HCT116 (cell line): ENCODE results near the gene CD69. TPM values are rescaled to one million over a fixed set of nuclear protein-coding genes. Genes with fewer than 3 reads are reported as not detected.

Source experiments
- ATAC-seq: fragments of 200-7000 bp; cut with Tn5 transposase; 2 replicates; pipeline ENCODE4 v1.9.1; 2020; ENCODE audit warnings: mild to moderate bottlenecking, moderate library complexity
- BruUV-seq: library from RNA; stranded (reverse); fragments of 400-500 nt; replicated peaks from 2 replicates; lab custom pipeline; 2021; lab: Mats Ljungman, UMichigan
- CTCF ChIA-PET: fragments of 300-600 bp; sonication (Branson Sonifier 250); formaldehyde crosslinking; loops from one replicate; lab custom pipeline; 2021; ENCODE audit warnings: antibody characterized with exemption; lab: Charles Lee
- POLR2A ChIA-PET: fragments of 300-600, 350-600 bp; sonication (Branson Sonifier 250); formaldehyde crosslinking; loops from one replicate; lab custom pipeline; 2021; ENCODE audit warnings: antibody characterized with exemption; lab: Charles Lee
- RAD21 ChIA-PET, 2 experiments: fragments of 300-600 bp; sonication (Branson Sonifier 250); formaldehyde crosslinking; loops; one replicate each; lab custom pipeline; 2023; ENCODE audit warnings: low total read pairs in 2 of 2; ENCODE audit not compliant: uncharacterized antibody in 2 of 2, unreplicated experiment in 2 of 2, low non-redundant PET in 1 of 2; lab: Charles Lee
- DNase-seq: peaks from one replicate; pipeline ENCODE4 v3.0.0-alpha.2; 2010; ENCODE audit warnings: low read depth, low spot score
- H2AFZ ChIP-seq: fragments of 200-600 bp; shearing (Covaris generic), sonication (generic); 2 replicates; pipeline ENCODE4 v1.6.1; 2017; ENCODE audit warnings: low read depth, mixed run types, mixed read lengths, antibody characterized with exemption, low read length; ENCODE audit not compliant: poor library complexity, severe bottlenecking
- H3K27ac ChIP-seq: 2 replicates; pipeline ENCODE4 v1.5.1; 2012; ENCODE audit warnings: low read depth, low read length
- H3K27me3 ChIP-seq: fragments of 200-600 bp; sonication (generic); 2 replicates; pipeline ENCODE4 v1.6.1; 2016; ENCODE audit warnings: mixed run types, low read length, mixed read lengths; ENCODE audit not compliant: insufficient read depth
- H3K36me3 ChIP-seq, 2 experiments: fragments of 200-500 bp in 1 of 2; fragments of 200-600 bp in 1 of 2; sonication (Bioruptor generic) in 1 of 2; sonication (generic) in 1 of 2; 2 replicates each; pipeline versions ENCODE4 v1.5.1 to v1.6.1; 2014 to 2016; ENCODE audit warnings: low read length in 2 of 2, inconsistent platforms in 1 of 2, mixed read lengths in 1 of 2, mixed run types in 1 of 2; ENCODE audit not compliant: insufficient read depth in 2 of 2, control insufficient read depth in 1 of 2
- H3K4me1 ChIP-seq, 2 experiments: fragments of 200-600 bp in 1 of 2; sonication (generic) in 1 of 2; 2 replicates each; pipeline versions ENCODE4 v1.5.1 to v1.6.1; 2012 to 2017; ENCODE audit warnings: low read length in 2 of 2, inconsistent platforms in 1 of 2, mild to moderate bottlenecking in 1 of 2, mixed read lengths in 1 of 2, mixed run types in 1 of 2, moderate library complexity in 1 of 2; ENCODE audit not compliant: insufficient read depth in 2 of 2, control insufficient read depth in 1 of 2
- H3K4me2 ChIP-seq: fragments of 200-600 bp; sonication (generic); 2 replicates; pipeline ENCODE4 v1.6.1; 2017; ENCODE audit warnings: mixed run types, low read length, mixed read lengths
- H3K4me3 ChIP-seq, 2 experiments: fragments of 200-600 bp in 1 of 2; sonication (generic) in 1 of 2; replicated peaks in 1 of 2; 2 replicates each; pipeline ENCODE4 v1.5.1; 2011 to 2016; ENCODE audit warnings: low read length in 2 of 2, control low read depth in 1 of 2, low read depth in 1 of 2, mild to moderate bottlenecking in 1 of 2, mixed read lengths in 1 of 2, mixed run types in 1 of 2
- H3K79me2 ChIP-seq: fragments of 200-600 bp; sonication (generic); 2 replicates; pipeline ENCODE4 v1.6.1; 2017; ENCODE audit warnings: mild to moderate bottlenecking, mixed run types, low read length, moderate library complexity, mixed read lengths; ENCODE audit not compliant: insufficient read depth
- H3K9ac ChIP-seq: fragments of 200-600 bp; sonication (generic); 2 replicates; pipeline ENCODE4 v1.6.1; 2016; ENCODE audit warnings: low read length, mixed read lengths
- H3K9me2 ChIP-seq: fragments of 200-600 bp; sonication (generic), shearing (Covaris generic); 2 replicates; pipeline ENCODE4 v1.6.1; 2017; ENCODE audit warnings: mixed run types, mild to moderate bottlenecking, moderate library complexity; ENCODE audit not compliant: insufficient read depth
- H3K9me3 ChIP-seq, 2 experiments: fragments of 200-500 bp in 1 of 2; fragments of 200-600 bp in 1 of 2; sonication (Bioruptor generic) in 1 of 2; sonication (generic) in 1 of 2; 2 replicates each; pipeline ENCODE4 v1.6.1; 2014 to 2017; ENCODE audit warnings: low read length in 2 of 2, mixed read lengths in 2 of 2, inconsistent platforms in 1 of 2, low read depth in 1 of 2, mild to moderate bottlenecking in 1 of 2, mixed run types in 1 of 2, moderate library complexity in 1 of 2; ENCODE audit not compliant: control insufficient read depth in 1 of 2, insufficient read depth in 1 of 2
- H4K20me1 ChIP-seq: fragments of 200-600 bp; sonication (generic), shearing (Covaris generic); 2 replicates; pipeline ENCODE4 v1.6.1; 2017; ENCODE audit warnings: mixed run types, mild to moderate bottlenecking, moderate library complexity; ENCODE audit not compliant: insufficient read depth
- CBX3 ChIP-seq: IDR thresholded peaks from 2 replicates; pipeline ENCODE4 v1.6.1; 2012; ENCODE audit warnings: low read depth
- POLR2A ChIP-seq: IDR thresholded peaks from 2 replicates; pipeline ENCODE4 v1.7.0; 2011; ENCODE audit warnings: borderline replicate concordance; ENCODE audit not compliant: insufficient read depth, insufficient read length; ENCODE audit errors: extremely low read depth
- SIN3A ChIP-seq: IDR thresholded peaks from 2 replicates; pipeline ENCODE4 v1.6.1; 2012; ENCODE audit warnings: low read depth
- SP1 ChIP-seq: IDR thresholded peaks from 2 replicates; pipeline ENCODE4 v1.6.1; 2012; ENCODE audit warnings: low read depth
- YY1 ChIP-seq: IDR thresholded peaks from 2 replicates; pipeline ENCODE4 v1.6.1; 2011; ENCODE audit warnings: low read length, low read depth, moderate library complexity, mild to moderate bottlenecking; ENCODE audit not compliant: insufficient replicate concordance; ENCODE audit errors: extremely low read depth
- intact Hi-C: fragments of 100-400 bp; cut with micrococcal nuclease; formaldehyde crosslinking; loops from 2 replicates; pipeline ENCODE4 v1.10.0; 2022
- total RNA-seq: library from RNA; stranded (reverse); gene quantifications from one replicate; pipeline ENCODE4 v1.2.1, GENCODE V29; 2021; ENCODE audit not compliant: unreplicated experiment
- TF ChIP-seq, protein P1 (sequence below): IDR thresholded peaks from 2 replicates; pipeline ENCODE4 v1.6.1; 2012
- TF ChIP-seq, protein P2 (sequence below): IDR thresholded peaks from 2 replicates; pipeline ENCODE4 v1.6.1; 2011; ENCODE audit warnings: mild to moderate bottlenecking, low read length, moderate library complexity; ENCODE audit not compliant: insufficient replicate concordance; ENCODE audit errors: extremely low read depth
- TF ChIP-seq, protein P3 (sequence below), 3 experiments: fragments of 200-600 bp in 1 of 3; sonication (generic) in 1 of 3; IDR thresholded peaks in 2 of 3; conservative IDR thresholded peaks in 1 of 3; 2 replicates each; pipeline ENCODE4 v1.5.1; 2012 to 2017; ENCODE audit warnings: low read depth in 2 of 3, low read length in 2 of 3, antibody characterized with exemption in 1 of 3, borderline replicate concordance in 1 of 3, control low read depth in 1 of 3, mild to moderate bottlenecking in 1 of 3, mixed read lengths in 1 of 3, mixed run types in 1 of 3, moderate library complexity in 1 of 3; ENCODE audit not compliant: insufficient read depth in 1 of 3

The CD69 gene
- total RNA-seq, 1 experiment from 2014 or later: not detected

DNA sequence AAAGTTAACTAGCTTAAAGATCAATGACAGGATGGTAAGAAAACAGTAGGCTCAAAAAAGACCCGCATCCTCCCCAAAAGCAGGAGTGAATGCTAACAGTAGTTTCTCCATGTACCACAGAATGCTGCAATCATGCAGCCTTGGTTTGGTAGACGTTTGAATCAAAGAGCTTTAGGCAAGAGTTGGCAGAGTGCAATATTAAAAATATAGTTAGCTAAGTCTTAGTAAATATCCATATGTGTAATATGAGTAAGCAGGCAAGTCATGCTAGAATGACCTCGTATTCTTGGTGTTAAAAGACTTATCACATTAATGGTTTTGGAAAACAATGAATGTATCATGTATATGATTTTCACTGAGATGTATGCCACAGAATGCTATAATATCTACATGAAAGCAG lies 47.8 kb upstream of the CD69 start:
- H3K4me2 ChIP-seq: no peak overlapping the region
- H3K4me3 ChIP-seq: no peak overlapping the region
- H3K36me3 ChIP-seq: no peaks in the 10 kb centered on the region
- no peaks in the 10 kb centered on the region for H4K20me1 ChIP-seq
- no peak for DNase-seq
- ChIA-PET CTCF (interaction anchor here (0.6 to 1.9 kb wide), 2 partner anchors 58 to 394 kb away, joined by 3 to 7 read pairs; no protein-coding TSS in a partner anchor), RAD21 (no interaction called here), POLR2A (no interaction called here)
- no peak overlapping the region for H3K27ac ChIP-seq
- BruUV-seq: no TSS peak
- no peaks in the 10 kb centered on the region for H3K9me3 ChIP-seq
- ATAC-seq: no peak
- TF ChIP-seq, protein P1, sequence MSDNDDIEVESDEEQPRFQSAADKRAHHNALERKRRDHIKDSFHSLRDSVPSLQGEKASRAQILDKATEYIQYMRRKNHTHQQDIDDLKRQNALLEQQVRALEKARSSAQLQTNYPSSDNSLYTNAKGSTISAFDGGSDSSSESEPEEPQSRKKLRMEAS: no peak
- TF ChIP-seq CBX3 (no peak), SP1 (no peak), POLR2A (no peak), SIN3A (no peak), YY1 (no peak)
- TF ChIP-seq, protein P2, sequence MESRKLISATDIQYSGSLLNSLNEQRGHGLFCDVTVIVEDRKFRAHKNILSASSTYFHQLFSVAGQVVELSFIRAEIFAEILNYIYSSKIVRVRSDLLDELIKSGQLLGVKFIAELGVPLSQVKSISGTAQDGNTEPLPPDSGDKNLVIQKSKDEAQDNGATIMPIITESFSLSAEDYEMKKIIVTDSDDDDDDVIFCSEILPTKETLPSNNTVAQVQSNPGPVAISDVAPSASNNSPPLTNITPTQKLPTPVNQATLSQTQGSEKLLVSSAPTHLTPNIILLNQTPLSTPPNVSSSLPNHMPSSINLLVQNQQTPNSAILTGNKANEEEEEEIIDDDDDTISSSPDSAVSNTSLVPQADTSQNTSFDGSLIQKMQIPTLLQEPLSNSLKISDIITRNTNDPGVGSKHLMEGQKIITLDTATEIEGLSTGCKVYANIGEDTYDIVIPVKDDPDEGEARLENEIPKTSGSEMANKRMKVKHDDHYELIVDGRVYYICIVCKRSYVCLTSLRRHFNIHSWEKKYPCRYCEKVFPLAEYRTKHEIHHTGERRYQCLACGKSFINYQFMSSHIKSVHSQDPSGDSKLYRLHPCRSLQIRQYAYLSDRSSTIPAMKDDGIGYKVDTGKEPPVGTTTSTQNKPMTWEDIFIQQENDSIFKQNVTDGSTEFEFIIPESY: no peak
- TF ChIP-seq, protein P3, sequence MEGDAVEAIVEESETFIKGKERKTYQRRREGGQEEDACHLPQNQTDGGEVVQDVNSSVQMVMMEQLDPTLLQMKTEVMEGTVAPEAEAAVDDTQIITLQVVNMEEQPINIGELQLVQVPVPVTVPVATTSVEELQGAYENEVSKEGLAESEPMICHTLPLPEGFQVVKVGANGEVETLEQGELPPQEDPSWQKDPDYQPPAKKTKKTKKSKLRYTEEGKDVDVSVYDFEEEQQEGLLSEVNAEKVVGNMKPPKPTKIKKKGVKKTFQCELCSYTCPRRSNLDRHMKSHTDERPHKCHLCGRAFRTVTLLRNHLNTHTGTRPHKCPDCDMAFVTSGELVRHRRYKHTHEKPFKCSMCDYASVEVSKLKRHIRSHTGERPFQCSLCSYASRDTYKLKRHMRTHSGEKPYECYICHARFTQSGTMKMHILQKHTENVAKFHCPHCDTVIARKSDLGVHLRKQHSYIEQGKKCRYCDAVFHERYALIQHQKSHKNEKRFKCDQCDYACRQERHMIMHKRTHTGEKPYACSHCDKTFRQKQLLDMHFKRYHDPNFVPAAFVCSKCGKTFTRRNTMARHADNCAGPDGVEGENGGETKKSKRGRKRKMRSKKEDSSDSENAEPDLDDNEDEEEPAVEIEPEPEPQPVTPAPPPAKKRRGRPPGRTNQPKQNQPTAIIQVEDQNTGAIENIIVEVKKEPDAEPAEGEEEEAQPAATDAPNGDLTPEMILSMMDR (IDR thresholded peaks at IDR 0.05 in 2 of 3, conservative IDR thresholded peaks at IDR 0.05 in 1 of 3; ENCODE audit: borderline replicate concordance in 1 of 3, insufficient read depth in 1 of 3, low read depth in 2 of 3, low read length in 2 of 3): no peak
- H3K9me2 ChIP-seq: no peaks in the 10 kb centered on the region
- H3K79me2 ChIP-seq: no peaks in the 10 kb centered on the region
- H3K27me3 ChIP-seq: peaks cover 74% of the 10 kb centered on the region
- intact Hi-C loops: no loop called here
- H3K9ac ChIP-seq: no peak overlapping the region
- H3K4me1 ChIP-seq: no peaks in the 10 kb centered on the region
- H2AFZ ChIP-seq: no peak overlapping the region
